Fibroblast of skin of back (primary cell): ENCODE data around the gene TUBGCP6.
A peak's percentile ranks its signal among the peaks of the same experiment; 100 is the strongest.
"Not testable (repeated sequence)": the region's sequence is repeated elsewhere in the genome, so short reads cannot be mapped to it uniquely, and the experiment has no call there.

Experiments used
- DNase-seq: peaks from one replicate; pipeline ENCODE4 v3.0.0-alpha.2; 2013

The TUBGCP6 gene

GRCh38 chr22:50278956-50279619 lies 34.3 kb upstream of the TUBGCP6 start:
- no peak for DNase-seq

- no peak for DNase-seq
Observed at GRCh38 chr22:50278461-50278860, 33.6 kb upstream of the TUBGCP6 start.

- no peak for DNase-seq
Observed at GRCh38 chr22:50277761-50278160, 32.9 kb upstream of the TUBGCP6 start.

GRCh38 chr22:50276143-50276542 lies 31.3 kb upstream of the TUBGCP6 start:
- DNase-seq, result peak; percentile 43

GRCh38 chr22:50275181-50276055 lies 30.6 kb upstream of the TUBGCP6 start:
- no peak for DNase-seq

- DNase-seq, result no peak
Observed at GRCh38 chr22:50274771-50275170, 29.9 kb upstream of the TUBGCP6 start.

- DNase-seq, result peak; percentile 54
Observed at GRCh38 chr22:50274311-50274710, 29.5 kb upstream of the TUBGCP6 start.

- not testable (repeated sequence) for DNase-seq
Observed at GRCh38 chr22:50273781-50274180, 29.0 kb upstream of the TUBGCP6 start.

- not testable (repeated sequence) for DNase-seq
Observed at GRCh38 chr22:50273352-50273751, 28.5 kb upstream of the TUBGCP6 start.

GRCh38 chr22:50272044-50272802 lies 27.4 kb upstream of the TUBGCP6 start:
- DNase-seq, result no peak

- DNase-seq, result peak; percentile 64
Observed at GRCh38 chr22:50271519-50271970, 26.7 kb upstream of the TUBGCP6 start.

GRCh38 chr22:50270666-50271394 lies 26.0 kb upstream of the TUBGCP6 start:
- DNase-seq, result peak; percentile 65

GRCh38 chr22:50269970-50270665 lies 25.3 kb upstream of the TUBGCP6 start, which contains the start of gene MAPK11:
Gene MAPK11, minus strand, starts transcription at chr22:50270380. Its CDS starts 88 bp downstream, at chr22:50270292.
- peak; percentile 41 for DNase-seq

GRCh38 chr22:50269573-50269969 lies 24.7 kb upstream of the TUBGCP6 start:
- no peak for DNase-seq

GRCh38 chr22:50268655-50269113 lies 23.9 kb upstream of the TUBGCP6 start:
- no peak for DNase-seq

- DNase-seq, result peak; percentile 46
Observed at GRCh38 chr22:50267591-50268390, 23.0 kb upstream of the TUBGCP6 start.

GRCh38 chr22:50266994-50267393 lies 22.2 kb upstream of the TUBGCP6 start:
- DNase-seq, result no peak

GRCh38 chr22:50264946-50265669 lies 20.3 kb upstream of the TUBGCP6 start:
- no peak for DNase-seq

- DNase-seq, result no peak
Observed at GRCh38 chr22:50264104-50264745, 19.4 kb upstream of the TUBGCP6 start.
